ENCODE results near the gene FGB.

GRCh38 chr4:154542271-154542879, 20.4 kb upstream of the FGB start:
- no peak for TF ChIP-seq EZH2 (IDR thresholded peaks at IDR 0.05; ENCODE audit: borderline replicate concordance, low read length)
- no peak for TF ChIP-seq CTCF (IDR thresholded peaks at IDR 0.05; ENCODE audit: low read length)

All from OCI-LY1 (cell line).